Smooth muscle cell (in vitro differentiated cells): Measurements from ENCODE around the gene ITSN2. TPM values are rescaled to one million over a fixed set of nuclear protein-coding genes. Genes with fewer than 3 reads are reported as not detected.

Source experiments
- DNase-seq: peaks from one replicate; lab custom pipeline; 2025; ENCODE audit not compliant: unreplicated experiment; lab: John Stamatoyannopoulos, UW
- H2AFZ ChIP-seq: fragments of 200-600 bp; sonication (generic); 2 replicates; pipeline ENCODE4 v1.6.0; 2016; ENCODE audit warnings: antibody characterized with exemption, low read depth, mild to moderate bottlenecking
- H3F3A ChIP-seq: fragments of 200-600 bp; sonication (generic); 2 replicates; pipeline ENCODE4 v1.6.0; 2017; ENCODE audit warnings: antibody characterized with exemption, low read depth
- H3K27ac ChIP-seq: fragments of 200-600 bp; sonication (generic); 2 replicates; pipeline ENCODE4 v1.5.1; 2016; ENCODE audit warnings: low read depth, mild to moderate bottlenecking
- H3K27me3 ChIP-seq: fragments of 200-600 bp; sonication (generic); 2 replicates; pipeline ENCODE4 v1.6.1; 2016; ENCODE audit warnings: low read depth, mild to moderate bottlenecking
- H3K36me3 ChIP-seq: fragments of 200-600 bp; sonication (generic); 2 replicates; pipeline ENCODE4 v1.5.1; 2016; ENCODE audit warnings: low read depth
- H3K4me1 ChIP-seq: fragments of 200-600 bp; sonication (generic); 2 replicates; pipeline ENCODE4 v1.5.1; 2016; ENCODE audit warnings: low read depth
- H3K4me2 ChIP-seq: fragments of 200-600 bp; sonication (generic); 2 replicates; pipeline ENCODE4 v1.6.0; 2016; ENCODE audit warnings: mild to moderate bottlenecking
- H3K4me3 ChIP-seq: fragments of 200-600 bp; sonication (generic); 2 replicates; pipeline ENCODE4 v1.5.1; 2016; ENCODE audit warnings: mild to moderate bottlenecking
- H3K79me2 ChIP-seq: fragments of 200-600 bp; sonication (generic); 2 replicates; pipeline ENCODE4 v1.6.0; 2016; ENCODE audit warnings: low read depth, mild to moderate bottlenecking
- H3K9ac ChIP-seq: fragments of 200-600 bp; sonication (generic); 2 replicates; pipeline ENCODE4 v1.6.0; 2016; ENCODE audit warnings: low read depth
- H3K9me3 ChIP-seq: fragments of 200-600 bp; sonication (generic); replicated peaks from 2 replicates; pipeline ENCODE4 v1.5.1; 2016; ENCODE audit warnings: low read depth
- H4K20me1 ChIP-seq: fragments of 200-600 bp; sonication (generic); 2 replicates; pipeline ENCODE4 v1.6.0; 2016; ENCODE audit warnings: low read depth
- WGBS: methylation state at CpG from one replicate; pipeline ENCODE4 v1.1.7; 2016; ENCODE audit warnings: low lambda C conversion rate; 5-methylcytosine and 5-hydroxymethylcytosine counted together
- polyA plus RNA-seq: library from polyadenylated mRNA; unstranded; fragments of >200 nt; fragmentation: Nextera tagmentation; extraction: Ambion mirVana; gene quantifications from 2 replicates; pipeline ENCODE4 v1.2.1, GENCODE V29; 2016
- total RNA-seq: library from RNA; depleted of rRNA; stranded (reverse); fragments of >200 nt; gene quantifications from 2 replicates; pipeline ENCODE4 v1.2.3, GENCODE V29; 2014
- TF ChIP-seq, protein P1 (sequence below): fragments of 200-600 bp; sonication (generic); IDR thresholded peaks from 2 replicates; pipeline ENCODE4 v1.5.1; 2017; ENCODE audit warnings: borderline replicate concordance, mild to moderate bottlenecking, antibody characterized with exemption; ENCODE audit not compliant: insufficient read depth, poor library complexity, severe bottlenecking

Gene ITSN2
- total and polyA plus RNA-seq, 2 experiments from 2014 or later = 8.5 to 19.6 TPM

DNA sequence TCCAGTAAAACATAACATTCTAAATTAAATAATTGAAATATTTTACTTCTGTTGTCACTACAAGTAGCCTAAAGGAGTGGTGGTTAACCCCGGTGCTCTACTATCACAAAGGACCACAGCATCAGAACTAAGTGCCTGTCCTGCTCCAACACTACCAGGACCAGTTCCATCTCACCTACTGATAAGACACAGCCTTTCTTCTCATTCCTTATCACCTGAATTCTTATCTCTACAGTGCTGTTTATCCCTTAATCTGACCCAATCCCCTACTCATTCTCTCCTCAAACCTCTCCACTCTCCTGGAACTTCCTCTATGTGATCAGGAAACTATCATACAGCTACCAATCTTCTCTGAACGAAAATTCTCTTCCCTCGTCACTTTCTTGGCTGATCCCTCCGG lies 80.2 kb downstream of the ITSN2 start:
- H3K4me1 ChIP-seq = peaks cover 5% of the 10 kb centered on the region
- no peak for DNase-seq
- H3F3A ChIP-seq = no peaks in the 10 kb centered on the region
- no peak overlapping the region for H3K4me3 ChIP-seq
- H3K27ac ChIP-seq = no peak overlapping the region
- no peaks in the 10 kb centered on the region for H3K9me3 ChIP-seq
- H3K27me3 ChIP-seq = no peaks in the 10 kb centered on the region
- H2AFZ ChIP-seq = no peak overlapping the region
- no peak overlapping the region for H3K9ac ChIP-seq
- H3K4me2 ChIP-seq = no peak overlapping the region
- TF ChIP-seq, protein P1, sequence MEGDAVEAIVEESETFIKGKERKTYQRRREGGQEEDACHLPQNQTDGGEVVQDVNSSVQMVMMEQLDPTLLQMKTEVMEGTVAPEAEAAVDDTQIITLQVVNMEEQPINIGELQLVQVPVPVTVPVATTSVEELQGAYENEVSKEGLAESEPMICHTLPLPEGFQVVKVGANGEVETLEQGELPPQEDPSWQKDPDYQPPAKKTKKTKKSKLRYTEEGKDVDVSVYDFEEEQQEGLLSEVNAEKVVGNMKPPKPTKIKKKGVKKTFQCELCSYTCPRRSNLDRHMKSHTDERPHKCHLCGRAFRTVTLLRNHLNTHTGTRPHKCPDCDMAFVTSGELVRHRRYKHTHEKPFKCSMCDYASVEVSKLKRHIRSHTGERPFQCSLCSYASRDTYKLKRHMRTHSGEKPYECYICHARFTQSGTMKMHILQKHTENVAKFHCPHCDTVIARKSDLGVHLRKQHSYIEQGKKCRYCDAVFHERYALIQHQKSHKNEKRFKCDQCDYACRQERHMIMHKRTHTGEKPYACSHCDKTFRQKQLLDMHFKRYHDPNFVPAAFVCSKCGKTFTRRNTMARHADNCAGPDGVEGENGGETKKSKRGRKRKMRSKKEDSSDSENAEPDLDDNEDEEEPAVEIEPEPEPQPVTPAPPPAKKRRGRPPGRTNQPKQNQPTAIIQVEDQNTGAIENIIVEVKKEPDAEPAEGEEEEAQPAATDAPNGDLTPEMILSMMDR = no peak
- WGBS = 82% methylated on average over 4 of the region's 4 CpGs
- H3K79me2 ChIP-seq = no peaks in the 10 kb centered on the region
- H4K20me1 ChIP-seq = no peaks in the 10 kb centered on the region
- H3K36me3 ChIP-seq = peaks cover 5% of the 10 kb centered on the region

DNA sequence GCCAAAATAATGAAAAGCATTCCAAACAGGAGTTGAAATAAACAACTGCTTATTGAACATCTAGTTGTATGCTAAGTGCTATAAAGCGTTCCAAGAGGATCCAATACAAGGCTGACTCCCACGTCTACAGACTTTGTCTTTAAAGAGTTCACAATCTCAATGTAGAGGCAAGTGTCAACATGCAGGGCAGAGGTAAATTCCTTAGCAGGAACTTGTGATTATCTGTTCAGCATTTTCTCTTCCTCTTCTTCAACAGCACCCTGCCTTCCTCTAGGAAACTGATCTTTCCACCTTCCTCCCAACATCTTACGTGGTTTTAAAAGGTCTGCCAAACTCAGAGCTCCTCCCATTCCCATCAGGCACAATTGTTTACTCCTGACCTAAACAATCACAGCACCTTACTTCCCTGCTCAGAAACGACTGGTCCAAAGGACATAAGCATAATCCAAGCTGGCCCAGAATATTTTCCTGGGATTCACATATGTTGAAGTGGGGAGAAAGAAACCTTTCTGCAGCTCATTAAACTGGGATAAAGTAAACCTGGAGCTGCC lies 83.9 kb downstream of the ITSN2 start:
- no peak for DNase-seq
- Histone ChIP-seq H3K4me1 (peaks cover 5% of the 10 kb centered on the region), H3K27ac (no peak overlapping the region)

DNA sequence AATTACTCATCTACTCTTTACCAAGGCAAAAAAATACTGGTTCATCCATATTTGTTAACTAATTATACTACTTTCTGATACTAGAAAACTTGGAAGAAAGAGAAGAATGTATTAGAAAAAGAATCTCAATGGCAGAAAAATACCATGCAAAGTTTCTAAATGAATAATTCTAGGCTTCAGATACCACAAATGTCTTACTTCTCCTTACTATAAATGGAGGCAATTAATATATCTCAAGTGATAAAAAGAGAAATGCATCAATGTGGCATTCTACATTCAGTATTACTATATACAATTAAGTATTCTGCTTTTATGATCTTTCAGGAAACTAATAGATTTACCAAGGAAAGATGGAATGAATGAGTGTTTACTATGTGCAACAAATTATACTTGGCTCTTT lies 85.5 kb downstream of the ITSN2 start:
- H3K9me3 ChIP-seq = no peaks in the 10 kb centered on the region
- H3K36me3 ChIP-seq = peaks cover 9% of the 10 kb centered on the region
- peaks cover 5% of the 10 kb centered on the region for H3K4me1 ChIP-seq
- H3K4me2 ChIP-seq = no peak overlapping the region
- no peak for DNase-seq
- no peaks in the 10 kb centered on the region for H3F3A ChIP-seq
- no peaks in the 10 kb centered on the region for H4K20me1 ChIP-seq
- H2AFZ ChIP-seq = no peak overlapping the region
- no peak overlapping the region for H3K9ac ChIP-seq
- TF ChIP-seq, protein P1 = no peak
- H3K27ac ChIP-seq = no peak overlapping the region
- no peaks in the 10 kb centered on the region for H3K79me2 ChIP-seq
- H3K4me3 ChIP-seq = no peak overlapping the region
- H3K27me3 ChIP-seq = no peaks in the 10 kb centered on the region

More for the DNA sequence above, 83.9 kb downstream of the ITSN2 start:
- no peaks in the 10 kb centered on the region for H4K20me1 ChIP-seq
- H3F3A ChIP-seq = no peaks in the 10 kb centered on the region
- H3K4me3 ChIP-seq = no peak overlapping the region
- no peaks in the 10 kb centered on the region for H3K79me2 ChIP-seq
- no peak overlapping the region for H3K9ac ChIP-seq
- H3K9me3 ChIP-seq = no peaks in the 10 kb centered on the region
- 67% methylated on average over 4 of the region's 4 CpGs for WGBS
- TF ChIP-seq, protein P1 = no peak
- no peaks in the 10 kb centered on the region for H3K27me3 ChIP-seq
- peaks cover 6% of the 10 kb centered on the region for H3K36me3 ChIP-seq
- H2AFZ ChIP-seq = no peak overlapping the region
- H3K4me2 ChIP-seq = no peak overlapping the region

DNA sequence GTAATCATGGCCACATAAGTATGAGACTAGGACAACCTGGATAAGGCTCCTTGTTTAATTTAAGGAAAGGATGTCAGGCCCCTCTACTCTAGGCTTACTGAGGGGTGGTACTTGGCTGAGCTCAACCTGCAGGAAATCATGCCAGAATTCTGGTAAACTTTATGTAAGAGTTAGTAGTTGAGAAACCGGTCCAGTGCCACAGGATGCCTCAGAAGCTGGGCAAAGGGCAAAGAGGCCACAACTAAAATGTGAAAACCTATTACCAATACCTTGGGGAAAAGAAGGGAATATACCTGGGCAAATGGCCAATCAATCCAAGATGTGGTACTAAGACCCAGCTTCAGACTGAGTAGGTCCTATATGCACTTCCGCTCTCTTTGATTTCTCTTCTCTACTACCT lies 86.7 kb downstream of the ITSN2 start:
- H3K79me2 ChIP-seq = no peaks in the 10 kb centered on the region
- no peak overlapping the region for H3K27ac ChIP-seq
- H3K9me3 ChIP-seq = no peaks in the 10 kb centered on the region
- 100% methylated on average over 2 of the region's 2 CpGs for WGBS
- H2AFZ ChIP-seq = no peak overlapping the region
- no peak overlapping the region for H3K4me2 ChIP-seq
- no peak overlapping the region for H3K9ac ChIP-seq
- TF ChIP-seq, protein P1 = no peak
- H4K20me1 ChIP-seq = no peaks in the 10 kb centered on the region
- no peak for DNase-seq
- no peaks in the 10 kb centered on the region for H3K27me3 ChIP-seq
- peaks cover 5% of the 10 kb centered on the region for H3K4me1 ChIP-seq
- no peak overlapping the region for H3K4me3 ChIP-seq
- H3F3A ChIP-seq = no peaks in the 10 kb centered on the region
- H3K36me3 ChIP-seq = peaks cover 9% of the 10 kb centered on the region
